Activated naive CD4-positive, alpha-beta T cell treated with anti-CD3 and anti-CD28 coated beads, Interleukin-2, amount 10 ng/mL, durations not matched to agents 7 days and 5 days (primary cell): ENCODE measurements around the gene FAM162B.
"Not testable (repeated sequence)": the region's sequence is repeated elsewhere in the genome, so short reads cannot be mapped to it uniquely, and the experiment has no call there.

Experiments used
- CTCF ChIA-PET: fragments of 350-600 bp; sonication (Branson Sonifier 250); formaldehyde crosslinking; loops from one replicate; lab custom pipeline; 2021; ENCODE audit warnings: antibody characterized with exemption; lab: Charles Lee
- DNase-seq: peaks from one replicate; pipeline ENCODE4 v3.0.0-alpha.2; 2020
- H3K27ac Mint-ChIP-seq: one replicate; pipeline ENCODE4 v1.8.0; 2021; ENCODE audit warnings: mild to moderate bottlenecking, moderate library complexity, mixed read lengths
- H3K27me3 Mint-ChIP-seq: one replicate; pipeline ENCODE4 v1.8.0; 2021; ENCODE audit warnings: mild to moderate bottlenecking, mixed read lengths
- H3K36me3 Mint-ChIP-seq: one replicate; pipeline ENCODE4 v1.8.0; 2021; ENCODE audit warnings: mixed read lengths
- H3K4me1 Mint-ChIP-seq: one replicate; pipeline ENCODE4 v1.8.0; 2021; ENCODE audit warnings: mixed read lengths
- H3K4me3 Mint-ChIP-seq: one replicate; pipeline ENCODE4 v1.8.0; 2021; ENCODE audit warnings: mild to moderate bottlenecking, moderate library complexity, mixed read lengths
- H3K9me3 Mint-ChIP-seq: one replicate; pipeline ENCODE4 v1.8.0; 2021; ENCODE audit warnings: mixed read lengths

FAM162B gene

DNA sequence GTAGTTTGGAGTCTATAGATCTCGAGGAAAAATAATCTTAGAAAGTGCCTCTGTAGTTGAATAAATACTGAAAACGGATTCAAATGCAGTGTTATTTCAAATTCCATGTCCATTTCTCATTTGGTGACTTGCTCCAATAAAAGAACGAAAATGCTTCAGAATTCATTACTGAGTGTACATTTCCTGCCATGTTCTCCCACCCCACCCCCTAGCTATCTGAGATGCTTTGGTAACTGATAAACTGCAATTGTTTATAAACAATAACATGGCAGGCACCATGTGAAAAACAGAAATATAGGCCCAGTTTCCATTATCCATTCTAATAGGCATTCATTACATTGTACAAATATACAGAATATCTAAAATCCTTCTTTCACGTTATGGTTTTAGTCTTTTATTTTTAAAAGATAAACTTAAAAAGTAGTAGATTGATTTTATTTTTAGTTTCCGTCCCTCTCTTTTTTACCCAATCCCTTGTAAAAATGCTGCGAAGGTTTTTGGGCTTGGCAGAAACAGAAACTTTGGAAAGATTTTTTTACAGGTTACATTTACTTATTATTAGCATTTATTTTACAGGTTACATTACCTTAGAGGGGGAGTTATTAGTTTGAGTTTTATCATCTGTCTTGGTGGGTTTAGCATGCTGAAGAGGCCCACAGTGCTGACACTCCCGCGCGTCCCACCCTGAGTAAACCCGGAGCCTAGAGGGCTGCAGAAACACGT lies 1.5 kb downstream of the FAM162B start:
- H3K27ac Mint-ChIP-seq = no peak overlapping the region
- no peaks in the 10 kb centered on the region for H3K9me3 Mint-ChIP-seq
- peaks cover 9% of the 10 kb centered on the region for H3K4me1 Mint-ChIP-seq
- CTCF ChIA-PET = no interaction called here
- no peaks in the 10 kb centered on the region for H3K36me3 Mint-ChIP-seq
- no peak for DNase-seq
- H3K4me3 Mint-ChIP-seq = no peak overlapping the region
- H3K27me3 Mint-ChIP-seq = peaks cover 33% of the 10 kb centered on the region

DNA sequence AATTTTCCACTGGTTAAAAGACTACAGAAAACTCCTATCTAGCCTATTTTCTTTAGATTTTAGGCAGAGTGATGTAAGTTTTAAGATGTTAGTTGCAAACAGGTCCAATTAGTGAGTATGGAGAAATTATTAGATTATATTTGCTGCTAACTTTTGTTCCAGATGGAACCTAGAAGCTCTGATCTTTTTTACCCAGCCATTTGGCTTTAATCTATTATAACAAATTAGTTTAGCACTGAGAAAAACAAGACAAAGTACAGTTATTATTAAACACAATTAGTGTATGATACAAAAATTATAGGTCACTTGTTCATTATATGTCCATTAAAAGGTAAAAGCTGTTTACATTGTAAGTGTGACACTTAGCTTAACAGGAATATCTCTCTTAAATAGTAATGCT lies 2.5 kb downstream of the FAM162B start:
- DNase-seq = no peak
- H3K4me3 Mint-ChIP-seq = no peak overlapping the region
- CTCF ChIA-PET = no interaction called here
- peaks cover 33% of the 10 kb centered on the region for H3K27me3 Mint-ChIP-seq
- no peak overlapping the region for H3K27ac Mint-ChIP-seq
- H3K9me3 Mint-ChIP-seq = no peaks in the 10 kb centered on the region
- peaks cover 9% of the 10 kb centered on the region for H3K4me1 Mint-ChIP-seq
- H3K36me3 Mint-ChIP-seq = no peaks in the 10 kb centered on the region

DNA sequence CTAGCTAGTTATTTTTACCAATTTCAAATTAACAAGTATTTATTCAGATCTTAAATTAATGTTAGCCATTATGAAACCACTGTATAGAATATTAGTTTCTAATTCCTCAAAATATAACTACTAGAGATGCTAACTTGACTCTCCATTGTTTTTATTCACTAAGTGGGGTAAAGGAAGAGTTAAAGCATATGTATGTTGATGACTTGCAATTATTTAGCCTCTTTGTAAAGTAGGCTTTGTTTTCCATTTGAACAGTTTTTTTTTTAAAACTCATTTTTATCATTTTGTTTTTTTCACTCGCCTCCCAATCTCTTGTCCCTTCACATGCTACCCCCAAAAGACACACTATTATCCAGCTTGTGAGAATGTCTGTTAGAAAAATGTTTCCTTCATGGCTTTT lies 3.3 kb downstream of the FAM162B start:
- no peak for DNase-seq
- Mint-ChIP-seq H3K4me1 (peaks cover 9% of the 10 kb centered on the region), H3K4me3 (no peak overlapping the region), H3K36me3 (no peaks in the 10 kb centered on the region), H3K27me3 (peaks cover 33% of the 10 kb centered on the region), H3K9me3 (no peaks in the 10 kb centered on the region), H3K27ac (no peak overlapping the region)
- CTCF ChIA-PET = no interaction called here

DNA sequence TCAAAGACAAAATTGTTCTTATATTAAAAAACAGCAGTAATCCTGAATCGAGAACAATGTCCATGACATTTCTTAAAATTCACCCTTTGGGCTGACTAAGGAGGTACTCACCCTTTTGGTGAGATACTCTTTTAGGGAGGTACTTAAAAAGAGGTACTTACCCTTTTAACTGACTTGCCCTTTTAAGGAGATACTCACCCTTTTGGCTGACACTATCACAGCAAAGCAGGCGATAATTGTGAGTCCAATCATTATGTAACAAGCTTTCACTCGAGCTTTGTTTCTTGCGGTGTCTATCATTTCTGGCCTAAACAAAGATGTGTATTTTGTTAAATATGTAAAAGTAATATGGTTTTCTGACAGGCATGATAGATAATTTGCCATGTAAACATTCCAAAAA lies 3.7 kb downstream of the FAM162B start:
- Mint-ChIP-seq H3K36me3 (no peaks in the 10 kb centered on the region), H3K27me3 (peaks cover 29% of the 10 kb centered on the region), H3K9me3 (no peaks in the 10 kb centered on the region), H3K4me1 (peaks cover 9% of the 10 kb centered on the region), H3K4me3 (no peak overlapping the region), H3K27ac (no peak overlapping the region)
- DNase-seq = no peak
- CTCF ChIA-PET = no interaction called here

DNA sequence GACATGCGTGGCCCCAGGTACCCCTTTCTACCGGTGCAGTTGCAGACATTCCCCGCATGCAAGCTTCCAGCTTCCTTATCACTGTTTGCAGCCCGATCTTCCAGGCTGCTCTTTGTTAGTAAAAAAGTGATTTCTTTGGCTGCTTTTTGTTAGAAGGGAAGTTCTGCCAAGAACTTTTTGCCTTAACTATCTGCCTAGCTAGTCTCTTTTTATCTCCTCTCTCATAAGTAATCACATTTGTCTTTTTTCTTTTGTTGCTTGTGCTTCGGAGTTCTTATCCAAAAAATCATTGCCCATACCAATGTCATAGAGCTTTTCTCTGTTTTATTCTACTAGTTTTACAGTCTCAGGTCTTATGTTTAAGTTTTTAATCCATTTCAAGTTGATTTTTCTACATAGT lies 20.3 kb downstream of the FAM162B start:
- Mint-ChIP-seq H3K36me3 (no peaks in the 10 kb centered on the region), H3K9me3 (peaks cover 5% of the 10 kb centered on the region), H3K27me3 (no peaks in the 10 kb centered on the region), H3K4me1 (no peaks in the 10 kb centered on the region), H3K4me3 (no peak overlapping the region), H3K27ac (no peak overlapping the region)
- DNase-seq = no peak
- CTCF ChIA-PET = no interaction called here

DNA sequence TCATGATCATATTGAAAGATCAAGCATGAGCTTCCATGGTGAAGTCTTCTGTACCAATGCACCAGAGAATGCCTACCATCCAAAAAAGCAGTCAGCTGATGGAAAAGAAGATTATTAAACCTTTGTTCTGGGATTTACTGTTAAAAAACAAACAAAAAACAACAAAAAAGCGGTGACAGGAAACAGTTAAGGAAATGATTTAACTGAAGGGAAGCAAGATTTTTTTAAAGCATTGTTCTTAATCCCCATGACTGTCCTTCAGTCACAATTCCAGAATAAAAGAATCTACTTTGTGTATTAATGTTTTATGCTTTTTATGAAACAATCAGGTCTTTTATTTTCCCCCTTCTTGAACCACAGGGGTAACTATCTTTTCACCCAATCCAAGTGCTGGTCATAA lies 23.9 kb downstream of the FAM162B start:
- Mint-ChIP-seq H3K27ac (no peak overlapping the region), H3K36me3 (peaks cover 10% of the 10 kb centered on the region), H3K4me1 (no peaks in the 10 kb centered on the region), H3K9me3 (peaks cover 16% of the 10 kb centered on the region), H3K4me3 (no peak overlapping the region), H3K27me3 (no peaks in the 10 kb centered on the region)
- no peak for DNase-seq
- CTCF ChIA-PET = no interaction called here

DNA sequence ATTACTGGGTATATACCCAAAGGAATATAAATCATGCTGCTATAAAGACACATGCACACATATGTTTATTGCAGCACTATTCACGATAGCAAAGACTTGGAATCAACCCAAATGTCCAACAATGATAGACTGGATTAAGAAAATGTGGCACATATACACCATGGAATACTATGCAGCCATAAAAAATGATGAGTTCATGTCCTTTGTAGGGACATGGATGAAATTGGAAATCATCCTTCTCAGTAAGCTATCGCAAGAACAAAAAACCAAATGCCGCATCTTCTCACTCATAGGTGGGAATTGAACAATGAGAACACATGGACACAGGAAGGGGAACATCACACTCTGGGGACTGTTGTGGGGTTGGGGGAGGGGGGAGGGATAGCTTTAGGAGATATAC lies 25.0 kb downstream of the FAM162B start:
- H3K27ac Mint-ChIP-seq, H3K27me3 Mint-ChIP-seq, DNase-seq, CTCF ChIA-PET, H3K4me3 Mint-ChIP-seq, H3K4me1 Mint-ChIP-seq: not testable (repeated sequence)
- H3K9me3 Mint-ChIP-seq = peaks cover 16% of the 10 kb centered on the region
- H3K36me3 Mint-ChIP-seq = peaks cover 10% of the 10 kb centered on the region

DNA sequence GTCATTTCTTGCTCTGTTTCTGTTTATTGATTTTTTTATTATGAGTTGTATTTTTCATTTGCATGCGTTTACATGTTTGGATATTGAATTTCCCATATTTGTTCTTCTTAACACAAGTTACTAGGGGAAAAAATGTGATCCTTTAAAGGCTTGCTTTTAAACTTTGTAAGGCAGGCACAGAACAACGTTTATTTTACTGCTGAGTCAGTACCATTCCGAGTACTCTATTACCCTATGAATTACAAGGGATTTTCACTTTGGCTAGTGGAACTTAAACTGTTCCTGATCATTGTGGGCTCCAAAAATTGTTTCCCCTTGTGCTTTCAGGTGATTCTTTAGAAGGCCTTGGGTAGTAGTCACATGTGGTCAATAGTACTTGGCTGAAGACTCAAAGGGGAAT lies 28.5 kb downstream of the FAM162B start:
- Mint-ChIP-seq H3K27ac (no peak overlapping the region), H3K27me3 (no peaks in the 10 kb centered on the region), H3K9me3 (peaks cover 14% of the 10 kb centered on the region), H3K36me3 (peaks cover 18% of the 10 kb centered on the region), H3K4me3 (no peak overlapping the region), H3K4me1 (no peaks in the 10 kb centered on the region)
- no peak for DNase-seq
- CTCF ChIA-PET = no interaction called here

DNA sequence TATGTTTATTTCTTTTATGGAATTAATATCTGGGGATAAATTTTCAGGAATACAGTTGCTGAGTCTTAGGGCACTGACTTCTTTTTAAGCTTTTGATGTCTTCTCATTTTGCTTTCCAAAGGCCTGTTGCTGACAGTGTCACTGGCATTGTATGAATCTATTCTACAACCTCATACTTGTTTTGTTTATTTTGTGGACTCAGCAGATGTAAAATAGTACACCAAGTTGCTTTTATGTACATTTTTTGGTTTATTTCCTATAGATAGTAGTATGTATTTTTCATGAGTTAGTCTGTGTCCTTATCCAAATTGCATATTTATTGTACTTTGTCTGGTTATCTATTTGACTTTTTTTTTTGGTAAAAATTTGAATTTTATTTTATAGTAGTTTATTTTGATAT lies 35.0 kb downstream of the FAM162B start:
- Mint-ChIP-seq H3K9me3 (no peaks in the 10 kb centered on the region), H3K4me3 (no peak overlapping the region), H3K36me3 (peaks cover 32% of the 10 kb centered on the region), H3K27ac (no peak overlapping the region), H3K4me1 (no peaks in the 10 kb centered on the region), H3K27me3 (no peaks in the 10 kb centered on the region)
- DNase-seq = no peak
- CTCF ChIA-PET = no interaction called here

DNA sequence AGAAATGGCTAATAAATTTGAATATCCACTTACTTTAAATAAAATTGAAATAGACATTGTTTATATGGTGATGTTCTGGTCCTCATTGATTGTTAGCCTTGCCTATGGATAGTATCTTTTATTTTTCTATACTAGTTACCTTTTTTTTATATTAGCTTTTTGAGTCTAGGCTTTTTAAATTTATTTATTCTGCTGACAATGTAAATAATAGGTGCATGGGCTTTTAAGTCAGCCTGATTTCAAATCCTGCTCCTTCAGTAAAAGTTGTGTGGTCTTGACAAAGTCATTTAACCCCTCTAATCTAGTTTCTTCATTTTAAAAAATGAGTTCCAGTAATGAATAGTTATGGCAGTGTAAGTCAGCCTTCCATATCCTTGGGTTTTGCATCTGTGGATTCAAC lies 38.6 kb downstream of the FAM162B start:
- Mint-ChIP-seq H3K27ac (no peak overlapping the region), H3K9me3 (no peaks in the 10 kb centered on the region), H3K4me1 (no peaks in the 10 kb centered on the region), H3K27me3 (no peaks in the 10 kb centered on the region), H3K36me3 (peaks cover 38% of the 10 kb centered on the region), H3K4me3 (no peak overlapping the region)
- no peak for DNase-seq
- CTCF ChIA-PET = no interaction called here

DNA sequence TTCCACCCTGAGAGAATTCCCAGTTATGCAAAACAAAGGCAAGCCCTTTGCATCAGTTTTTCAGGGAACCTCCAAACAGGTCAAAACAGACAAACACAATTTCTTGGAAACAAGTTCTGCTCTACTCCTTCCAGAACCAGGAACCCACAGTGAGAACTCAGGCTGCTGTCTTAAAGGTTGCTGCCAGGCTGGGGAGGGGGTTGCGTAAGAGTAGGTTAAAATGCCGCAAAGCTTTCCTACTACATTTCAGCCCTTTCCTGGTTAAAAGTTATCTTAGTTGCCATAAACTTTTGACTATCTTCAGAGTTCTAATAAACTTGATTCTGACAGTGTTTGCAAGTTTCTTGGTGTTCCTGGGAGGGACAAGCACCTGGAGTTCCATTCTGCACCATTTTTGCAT lies 50.8 kb downstream of the FAM162B start:
- CTCF ChIA-PET = no interaction called here
- Mint-ChIP-seq H3K27ac (no peak overlapping the region), H3K4me3 (no peak overlapping the region), H3K4me1 (no peaks in the 10 kb centered on the region), H3K36me3 (peaks cover 48% of the 10 kb centered on the region), H3K27me3 (no peaks in the 10 kb centered on the region), H3K9me3 (no peaks in the 10 kb centered on the region)
- DNase-seq = no peak

DNA sequence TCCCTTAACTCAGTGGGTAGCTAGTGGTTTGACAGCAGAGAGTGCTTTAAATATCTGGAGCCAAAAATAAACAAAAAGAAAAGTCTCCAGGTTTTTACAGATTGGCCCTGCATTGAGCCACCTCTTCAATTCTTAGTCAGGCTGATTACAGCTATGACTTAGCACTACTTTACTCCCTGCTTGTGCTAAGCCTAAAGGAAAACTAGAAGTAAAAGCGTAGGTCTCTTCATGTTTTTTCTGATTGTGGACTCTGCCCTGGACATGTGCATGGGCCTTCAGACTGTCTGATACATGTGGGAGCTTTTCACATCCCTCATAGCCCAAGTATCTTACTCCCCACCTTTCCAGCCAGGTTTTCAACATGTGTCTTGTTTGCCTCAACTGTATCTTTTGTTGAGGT lies 51.2 kb downstream of the FAM162B start:
- Mint-ChIP-seq H3K9me3 (no peaks in the 10 kb centered on the region), H3K4me1 (no peaks in the 10 kb centered on the region), H3K27me3 (no peaks in the 10 kb centered on the region), H3K27ac (no peak overlapping the region), H3K36me3 (peaks cover 50% of the 10 kb centered on the region), H3K4me3 (no peak overlapping the region)
- CTCF ChIA-PET = no interaction called here
- no peak for DNase-seq

DNA sequence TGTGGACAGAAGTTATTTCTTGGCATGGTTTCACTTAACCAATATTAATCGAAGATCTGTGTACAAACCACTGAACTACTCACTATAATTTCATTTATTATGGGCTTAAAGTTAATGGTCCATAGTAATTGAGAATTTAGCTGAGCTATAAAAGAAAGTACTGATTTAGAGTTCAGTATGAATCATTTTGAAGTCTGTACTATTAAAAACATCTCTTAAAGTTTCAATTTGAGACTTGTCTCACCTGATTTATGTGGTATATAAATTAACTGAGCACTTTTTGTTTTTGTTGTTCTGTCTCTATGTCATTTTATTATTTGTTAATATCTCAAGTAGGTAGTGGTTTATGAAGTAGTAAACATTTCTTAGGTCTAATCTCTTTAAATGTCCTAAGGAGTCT lies 59.6 kb downstream of the FAM162B start:
- H3K9me3 Mint-ChIP-seq = no peaks in the 10 kb centered on the region
- DNase-seq = no peak
- CTCF ChIA-PET = interaction anchor here (0.7 kb wide), 1 partner anchor 509 kb away, joined by 3 read pairs; no protein-coding TSS in a partner anchor
- H3K4me1 Mint-ChIP-seq = no peaks in the 10 kb centered on the region
- no peak overlapping the region for H3K4me3 Mint-ChIP-seq
- H3K36me3 Mint-ChIP-seq = peaks cover 32% of the 10 kb centered on the region
- H3K27ac Mint-ChIP-seq = no peak overlapping the region
- no peaks in the 10 kb centered on the region for H3K27me3 Mint-ChIP-seq

DNA sequence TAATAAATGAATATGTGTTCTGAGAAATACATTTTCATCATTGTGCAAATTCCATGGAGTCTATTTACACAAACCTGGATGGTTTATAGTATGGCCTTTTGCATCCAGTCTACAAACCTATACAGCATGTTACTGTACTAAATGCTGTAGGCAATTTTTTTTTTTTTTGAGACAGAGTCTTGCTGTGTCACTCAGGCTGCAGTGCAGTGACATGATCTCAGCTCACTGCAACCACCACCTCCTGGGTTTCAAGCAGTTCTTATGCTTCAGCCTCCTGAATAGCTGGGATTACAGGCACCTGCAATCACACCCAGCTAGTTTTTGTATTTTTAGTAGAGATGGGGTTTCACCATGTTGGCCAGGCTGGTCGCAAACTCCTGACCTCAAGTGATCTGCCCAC lies 61.6 kb downstream of the FAM162B start:
- H3K4me1 Mint-ChIP-seq, H3K9me3 Mint-ChIP-seq, H3K4me3 Mint-ChIP-seq, CTCF ChIA-PET, H3K27ac Mint-ChIP-seq, H3K27me3 Mint-ChIP-seq, DNase-seq: not testable (repeated sequence)
- H3K36me3 Mint-ChIP-seq = peaks cover 38% of the 10 kb centered on the region
